H1 (cell line): ENCODE data around the gene CD28. TPM values are rescaled to one million over a fixed set of nuclear protein-coding genes. Genes with fewer than 3 reads are reported as not detected.

Source experiments
- EGR1 ChIP-seq: IDR thresholded peaks from 2 replicates; pipeline ENCODE4 v1.6.1; 2011; ENCODE audit warnings: low read depth, low read length, borderline replicate concordance
- RBBP5 ChIP-seq: IDR thresholded peaks from 2 replicates; pipeline ENCODE4 v1.7.1; 2012; ENCODE audit warnings: low read depth, mild to moderate bottlenecking, inconsistent platforms, low read length, moderate library complexity, borderline replicate concordance
- RFX5 ChIP-seq: IDR thresholded peaks from 2 replicates; pipeline ENCODE4 v1.6.1; 2011; ENCODE audit warnings: low read depth, low read length, improper control_type of control experiment, borderline replicate concordance
- SP2 ChIP-seq: IDR thresholded peaks from 2 replicates; pipeline ENCODE4 v1.6.1; 2012; ENCODE audit warnings: mild to moderate bottlenecking, low read length, inconsistent platforms
- TEAD4 ChIP-seq: IDR thresholded peaks from 2 replicates; pipeline ENCODE4 v1.6.1; 2012; ENCODE audit warnings: low read depth, low read length, inconsistent platforms, mixed read lengths
- polyA plus RNA-seq, 7 experiments: library from polyadenylated mRNA; depleted of rRNA in 3 of 7; stranded (reverse) in 5 of 7; unstranded in 2 of 7; fragments of >200 nt in 5 of 7; fragments of 200-250 nt in 2 of 7; gene quantifications; 1 replicate in 5 of 7; 2 replicates in 1 of 7; 4 replicates in 1 of 7; pipeline versions ENCODE4 v1.2.1 to v1.2.3, GENCODE V29; 2011 to 2013; ENCODE audit warnings: missing spikeins in 2 of 7, mixed read lengths in 2 of 7
- total RNA-seq: library from RNA; stranded (reverse); fragmentation: NEBNext Ultra II Directional; extraction: Animal tissue kit (Norgen Biotek cat#: 25700); gene quantifications from 2 replicates; pipeline ENCODE4 v1.2.1, GENCODE V29; 2021

Gene CD28
- total and polyA plus RNA-seq, 2 of the 8 experiments (the other 6 are each of a cell fraction or from before 2014, with no cell fraction given): not detected

DNA sequence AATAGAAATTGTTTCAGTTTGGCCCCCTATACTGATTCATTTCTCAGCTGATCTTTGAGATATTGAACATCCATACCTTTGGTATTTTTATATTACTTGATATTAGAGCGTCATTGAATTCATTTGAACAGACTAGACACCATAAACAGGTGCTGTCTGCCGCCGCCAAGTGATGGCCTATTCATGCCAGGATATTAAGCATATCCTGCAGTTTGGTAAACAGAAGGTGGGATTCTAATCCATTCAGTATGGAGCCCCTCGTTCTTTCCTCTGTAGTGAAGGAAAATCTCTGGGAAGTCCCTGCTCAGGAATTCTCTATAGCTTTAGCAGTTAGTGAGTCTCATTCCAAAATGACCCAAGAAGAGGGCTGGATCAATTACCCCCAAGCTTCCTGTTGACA is 23.0 kb upstream of the CD28 start (continued):
- TF ChIP-seq TEAD4 (no peak), EGR1 (no peak), RBBP5 (no peak), SP2 (no peak), RFX5 (no peak)
